KMS-11 (cell line): ENCODE measurements around the gene TCN1.
"Not testable (repeated sequence)": the region's sequence is repeated elsewhere in the genome, so short reads cannot be mapped to it uniquely, and the experiment has no call there.

Source experiments
- H2AFZ ChIP-seq: fragments of 200-600 bp; sonication (generic); 2 replicates; pipeline ENCODE4 v1.6.1; 2016; ENCODE audit warnings: antibody characterized with exemption, mixed run types, low read depth
- H3K27ac ChIP-seq: fragments of 200-600 bp; sonication (generic); 2 replicates; pipeline ENCODE4 v1.6.1; 2016; ENCODE audit warnings: mild to moderate bottlenecking, mixed run types
- H3K27me3 ChIP-seq: fragments of 200-600 bp; sonication (generic); 2 replicates; pipeline ENCODE4 v1.6.1; 2017; ENCODE audit warnings: mild to moderate bottlenecking, low read depth, mixed run types, moderate library complexity; ENCODE audit not compliant: insufficient read depth
- H3K36me3 ChIP-seq: fragments of 200-600 bp; sonication (generic); 2 replicates; pipeline ENCODE4 v1.6.1; 2017; ENCODE audit warnings: mild to moderate bottlenecking, mixed run types; ENCODE audit not compliant: insufficient read depth
- H3K4me1 ChIP-seq: fragments of 200-600 bp; sonication (generic); 2 replicates; pipeline ENCODE4 v1.6.1; 2016; ENCODE audit warnings: mild to moderate bottlenecking, low read depth, mixed run types; ENCODE audit not compliant: poor library complexity, severe bottlenecking
- H3K4me2 ChIP-seq: fragments of 200-600 bp; sonication (generic); 2 replicates; pipeline ENCODE4 v1.7.0; 2016; ENCODE audit warnings: mild to moderate bottlenecking, mixed run types
- H3K4me3 ChIP-seq: fragments of 200-600 bp; sonication (generic); IDR thresholded peaks from 2 replicates; pipeline ENCODE4 v1.6.1; 2017; ENCODE audit warnings: low read depth, low read length, mixed read lengths; ENCODE audit not compliant: insufficient read depth
- H3K79me2 ChIP-seq: fragments of 200-600 bp; sonication (generic); 2 replicates; pipeline ENCODE4 v1.6.1; 2016; ENCODE audit warnings: low read depth, mixed run types; ENCODE audit not compliant: insufficient read depth
- H3K9ac ChIP-seq: fragments of 200-600 bp; sonication (generic); 2 replicates; pipeline ENCODE4 v1.6.1; 2016; ENCODE audit warnings: mild to moderate bottlenecking, mixed run types
- H4K20me1 ChIP-seq: fragments of 200-600 bp; sonication (generic); 2 replicates; pipeline ENCODE4 v1.6.1; 2016; ENCODE audit warnings: mild to moderate bottlenecking, mixed run types; ENCODE audit not compliant: insufficient read depth
- CTCF ChIP-seq: fragments of 200-600 bp; sonication (generic); conservative IDR thresholded peaks from 2 replicates; pipeline ENCODE4 v1.6.1; 2017; ENCODE audit warnings: low read depth, mild to moderate bottlenecking, antibody characterized with exemption, low read length, moderate library complexity, mixed read lengths

TCN1 gene

GRCh38 chr11:59899532-59899931, 33.2 kb upstream of the TCN1 start:
- Histone ChIP-seq H3K27me3 (no peaks in the 10 kb centered on the region), H3K27ac (no peak overlapping the region), H2AFZ (no peak overlapping the region), H4K20me1 (no peaks in the 10 kb centered on the region), H3K36me3 (no peaks in the 10 kb centered on the region), H3K4me3 (no peak overlapping the region), H3K79me2 (no peaks in the 10 kb centered on the region), H3K4me2 (no peak overlapping the region), H3K9ac (no peak overlapping the region), H3K4me1 (no peaks in the 10 kb centered on the region)
- TF ChIP-seq CTCF = no peak

GRCh38 chr11:59898650-59899049, 32.4 kb upstream of the TCN1 start:
- Histone ChIP-seq H3K36me3 (no peaks in the 10 kb centered on the region), H3K4me2 (no peak overlapping the region), H3K79me2 (no peaks in the 10 kb centered on the region), H3K4me3 (no peak overlapping the region), H3K4me1 (no peaks in the 10 kb centered on the region), H4K20me1 (no peaks in the 10 kb centered on the region), H3K27me3 (no peaks in the 10 kb centered on the region), H3K27ac (no peak overlapping the region), H2AFZ (no peak overlapping the region), H3K9ac (no peak overlapping the region)
- TF ChIP-seq CTCF = no peak

- H3K27ac ChIP-seq = no peak overlapping the region
- no peaks in the 10 kb centered on the region for H3K36me3 ChIP-seq
- no peaks in the 10 kb centered on the region for H3K27me3 ChIP-seq
- H3K4me3 ChIP-seq = no peak overlapping the region
- no peaks in the 10 kb centered on the region for H4K20me1 ChIP-seq
- H3K79me2 ChIP-seq = no peaks in the 10 kb centered on the region
- H2AFZ ChIP-seq = no peak overlapping the region
- no peaks in the 10 kb centered on the region for H3K4me1 ChIP-seq
- no peak for TF ChIP-seq CTCF
- H3K4me2 ChIP-seq = no peak overlapping the region
- H3K9ac ChIP-seq = no peak overlapping the region
Measured at GRCh38 chr11:59898046-59898445, 31.8 kb upstream of the TCN1 start.

- no peak overlapping the region for H2AFZ ChIP-seq
- H3K4me1 ChIP-seq = no peaks in the 10 kb centered on the region
- H3K27ac ChIP-seq = no peak overlapping the region
- no peak overlapping the region for H3K4me2 ChIP-seq
- no peak overlapping the region for H3K4me3 ChIP-seq
- H3K9ac ChIP-seq = no peak overlapping the region
- no peaks in the 10 kb centered on the region for H4K20me1 ChIP-seq
- no peaks in the 10 kb centered on the region for H3K27me3 ChIP-seq
- no peaks in the 10 kb centered on the region for H3K79me2 ChIP-seq
- TF ChIP-seq CTCF = no peak
- no peaks in the 10 kb centered on the region for H3K36me3 ChIP-seq
Measured at GRCh38 chr11:59894616-59895015, 28.3 kb upstream of the TCN1 start.

GRCh38 chr11:59891781-59892181, 25.5 kb upstream of the TCN1 start:
- Histone ChIP-seq H3K4me1 (no peaks in the 10 kb centered on the region), H4K20me1 (no peaks in the 10 kb centered on the region), H2AFZ (no peak overlapping the region), H3K27me3 (no peaks in the 10 kb centered on the region), H3K79me2 (no peaks in the 10 kb centered on the region), H3K9ac (no peak overlapping the region), H3K4me3 (no peak overlapping the region), H3K27ac (no peak overlapping the region), H3K36me3 (no peaks in the 10 kb centered on the region), H3K4me2 (no peak overlapping the region)
- no peak for TF ChIP-seq CTCF

- not testable (repeated sequence) for H3K9ac ChIP-seq, H4K20me1 ChIP-seq, H2AFZ ChIP-seq, H3K79me2 ChIP-seq, H3K4me3 ChIP-seq, H3K27ac ChIP-seq, H3K4me1 ChIP-seq, H3K27me3 ChIP-seq, H3K4me2 ChIP-seq, H3K36me3 ChIP-seq
Measured at GRCh38 chr11:59887156-59887555, 20.9 kb upstream of the TCN1 start.
